Stomach smooth muscle (tissue), 2 donors: Measurements from ENCODE around the gene PRXL2B.

Source experiments
- H3K27ac ChIP-seq: one replicate; pipeline ENCODE4 v1.7.0; 2013; ENCODE audit warnings: mild to moderate bottlenecking, low read length, inconsistent platforms
- H3K27me3 ChIP-seq, 2 donors: one replicate each; pipeline ENCODE4 v1.7.0; 2013; ENCODE audit warnings: low read length in 2 of 2; ENCODE audit not compliant: insufficient read depth in 2 of 2, control insufficient read depth in 1 of 2
- H3K36me3 ChIP-seq, 2 donors: one replicate each; pipeline ENCODE4 v1.7.0; 2013; ENCODE audit warnings: low read length in 2 of 2; ENCODE audit not compliant: control insufficient read depth in 2 of 2, insufficient read depth in 2 of 2
- H3K4me1 ChIP-seq: one replicate; pipeline ENCODE4 v1.7.0; 2013; ENCODE audit warnings: low read length; ENCODE audit not compliant: control insufficient read depth, insufficient read depth
- H3K4me3 ChIP-seq, 2 donors: one replicate each; pipeline ENCODE4 v1.7.0; 2013; ENCODE audit warnings: low read length in 2 of 2
- H3K9ac ChIP-seq, 2 donors: one replicate each; pipeline ENCODE4 v1.7.0; 2013; ENCODE audit warnings: low read length in 2 of 2, mild to moderate bottlenecking in 1 of 2
- H3K9me3 ChIP-seq, 2 donors: one replicate each; pipeline ENCODE4 v1.7.0; 2013; ENCODE audit warnings: low read length in 2 of 2; ENCODE audit not compliant: control insufficient read depth in 2 of 2
- donor health status: healthy.
- donor health status: Pancreatic carcinoma.

Gene PRXL2B

GRCh38 chr1:2578758-2579118 is 7.8 kb upstream of the PRXL2B start:
- Histone ChIP-seq H3K9ac (no peak overlapping the region), H3K4me3 (no peak overlapping the region), H3K27me3 (peaks cover 12 to 19% of the 10 kb centered on the region in 2 donors), H3K4me1 (peaks cover 4% of the 10 kb centered on the region), H3K9me3 (no peaks in the 10 kb centered on the region), H3K27ac (no peak overlapping the region), H3K36me3 (no peaks in the 10 kb centered on the region)

GRCh38 chr1:2580691-2581090 is 5.9 kb upstream of the PRXL2B start:
- H3K4me1 ChIP-seq: peaks cover 21% of the 10 kb centered on the region
- no peak overlapping the region for H3K27ac ChIP-seq
- H3K4me3 ChIP-seq: no peak overlapping the region
- no peak overlapping the region for H3K9ac ChIP-seq
- no peaks in the 10 kb centered on the region for H3K9me3 ChIP-seq
- peaks cover 12 to 17% of the 10 kb centered on the region in 2 donors for H3K27me3 ChIP-seq
- H3K36me3 ChIP-seq: no peaks in the 10 kb centered on the region

DNA sequence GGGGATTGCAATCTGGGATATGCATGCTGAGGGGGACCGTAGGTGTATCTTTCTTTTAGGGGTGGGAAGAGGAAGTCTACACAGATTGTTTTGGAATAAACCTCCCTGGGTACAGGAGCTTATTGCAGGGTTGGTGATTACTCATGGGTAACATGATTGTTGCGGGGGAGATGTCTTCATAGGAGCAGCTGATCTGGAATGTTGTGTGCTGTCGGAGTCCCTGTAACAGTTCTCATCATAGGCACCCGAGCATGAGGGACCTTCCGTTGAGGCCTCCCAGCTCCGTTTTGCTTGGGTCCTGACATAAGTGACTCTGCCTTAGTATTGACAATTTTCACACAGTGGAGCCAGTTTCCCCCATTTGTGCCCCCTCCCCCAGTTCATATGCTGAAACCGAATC is 4.2 kb upstream of the PRXL2B start:
- Histone ChIP-seq H3K9me3 (no peaks in the 10 kb centered on the region), H3K27ac (no peak overlapping the region), H3K4me3 (no peak overlapping the region), H3K4me1 (peaks cover 27% of the 10 kb centered on the region), H3K27me3 (peaks cover 12 to 17% of the 10 kb centered on the region in 2 donors), H3K9ac (no peak overlapping the region), H3K36me3 (no peaks in the 10 kb centered on the region)

- Histone ChIP-seq H3K4me1 (peaks cover 30% of the 10 kb centered on the region), H3K27ac (no peak overlapping the region), H3K9ac (no peak overlapping the region)
Measured at GRCh38 chr1:2583331-2583791, 3.2 kb upstream of the PRXL2B start.

DNA sequence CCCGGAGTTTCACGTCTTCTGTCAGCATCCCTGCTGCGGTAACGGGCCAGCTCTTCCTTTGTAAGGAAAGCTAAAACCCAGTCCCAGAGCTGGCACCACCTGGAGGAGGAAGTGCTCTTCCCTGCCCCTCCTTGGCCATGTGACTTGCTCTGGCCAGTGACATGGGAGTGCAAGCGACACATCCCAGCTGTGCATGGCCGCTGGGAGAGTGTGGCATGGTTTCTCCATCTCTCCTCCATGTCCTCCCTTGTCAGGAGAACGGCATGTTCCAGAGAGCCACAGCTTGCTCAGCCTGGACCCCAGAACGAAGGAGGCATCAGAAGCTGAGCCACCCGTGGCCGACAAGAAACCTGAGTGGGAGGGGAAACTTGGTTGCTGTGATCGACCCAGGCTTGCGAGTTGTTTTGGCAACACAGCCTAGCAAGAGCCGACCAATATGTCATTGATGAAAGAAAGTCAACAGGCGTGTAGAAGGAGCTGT is 2.7 kb upstream of the PRXL2B start:
- peaks cover 7 to 9% of the 10 kb centered on the region in 2 donors for H3K27me3 ChIP-seq
- H3K4me1 ChIP-seq: peaks cover 30% of the 10 kb centered on the region
- no peak overlapping the region for H3K9ac ChIP-seq
- H3K36me3 ChIP-seq: no peaks in the 10 kb centered on the region
- no peak overlapping the region for H3K27ac ChIP-seq
- peak overlapping the region; percentile 8 to 10 for H3K4me3 ChIP-seq
- no peaks in the 10 kb centered on the region for H3K9me3 ChIP-seq

More at GRCh38 chr1:2583331-2583791, 3.2 kb upstream of the PRXL2B start:
- H3K4me3 ChIP-seq: no peak overlapping the region
- no peaks in the 10 kb centered on the region for H3K36me3 ChIP-seq
- no peaks in the 10 kb centered on the region for H3K9me3 ChIP-seq
- peaks cover 10 to 13% of the 10 kb centered on the region in 2 donors for H3K27me3 ChIP-seq

- no peaks in the 10 kb centered on the region for H3K9me3 ChIP-seq
- H3K36me3 ChIP-seq: no peaks in the 10 kb centered on the region
- peaks cover 3 to 4% of the 10 kb centered on the region in 2 donors for H3K27me3 ChIP-seq
- H3K4me3 ChIP-seq: peak overlapping the region; percentile 86
- peak overlapping the region; percentile 89 for H3K27ac ChIP-seq
- H3K9ac ChIP-seq: peak overlapping the region; percentile 13 to 89
- H3K4me1 ChIP-seq: peaks cover 30% of the 10 kb centered on the region
Measured at GRCh38 chr1:2584686-2585317, 1.8 kb upstream of the PRXL2B start.

DNA sequence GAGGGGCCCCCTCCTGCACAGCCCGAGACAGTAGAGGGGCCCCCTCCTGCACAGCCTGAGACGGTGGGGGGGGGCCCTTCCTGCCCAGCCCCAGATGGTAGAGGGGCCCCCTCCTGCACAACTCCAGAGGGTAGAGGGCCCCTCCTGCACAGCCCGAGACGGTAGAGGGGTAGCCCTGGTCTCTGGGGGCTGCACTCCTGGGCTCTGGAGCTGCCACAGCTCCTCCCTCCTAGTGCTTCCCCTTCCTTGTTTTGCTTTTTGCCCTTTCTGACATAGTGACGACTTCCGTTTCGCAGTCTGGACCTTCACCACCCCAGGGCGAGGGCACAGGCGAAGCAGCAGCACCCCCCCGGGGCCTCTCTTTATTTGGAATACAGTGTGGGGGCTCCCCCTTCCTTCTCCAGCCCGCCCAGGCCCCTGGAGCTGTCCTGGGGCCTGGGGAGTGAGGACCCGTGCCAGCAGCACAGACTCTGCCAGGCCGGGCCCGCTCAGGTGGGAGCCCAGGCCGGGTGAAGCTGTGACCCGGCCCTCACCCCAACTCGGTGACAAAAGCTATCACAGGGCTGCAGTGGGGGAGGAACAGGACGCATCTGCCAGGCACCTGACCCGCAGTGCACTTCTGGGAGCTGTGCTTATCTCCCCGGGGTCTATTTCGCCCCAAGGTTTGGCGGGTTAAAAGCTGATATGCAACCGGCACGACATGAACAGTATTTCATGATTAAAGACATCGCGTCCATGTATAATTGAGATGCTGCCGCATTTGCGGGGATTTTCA is 1.1 kb upstream of the PRXL2B start:
- Histone ChIP-seq H3K9ac (peak overlapping the region; percentile 89 to 90), H3K9me3 (no peaks in the 10 kb centered on the region), H3K4me3 (peak overlapping the region; percentile 86), H3K4me1 (peaks cover 30% of the 10 kb centered on the region), H3K36me3 (no peaks in the 10 kb centered on the region), H3K27ac (peak overlapping the region; percentile 89), H3K27me3 (peaks cover 3 to 4% of the 10 kb centered on the region in 2 donors)

DNA sequence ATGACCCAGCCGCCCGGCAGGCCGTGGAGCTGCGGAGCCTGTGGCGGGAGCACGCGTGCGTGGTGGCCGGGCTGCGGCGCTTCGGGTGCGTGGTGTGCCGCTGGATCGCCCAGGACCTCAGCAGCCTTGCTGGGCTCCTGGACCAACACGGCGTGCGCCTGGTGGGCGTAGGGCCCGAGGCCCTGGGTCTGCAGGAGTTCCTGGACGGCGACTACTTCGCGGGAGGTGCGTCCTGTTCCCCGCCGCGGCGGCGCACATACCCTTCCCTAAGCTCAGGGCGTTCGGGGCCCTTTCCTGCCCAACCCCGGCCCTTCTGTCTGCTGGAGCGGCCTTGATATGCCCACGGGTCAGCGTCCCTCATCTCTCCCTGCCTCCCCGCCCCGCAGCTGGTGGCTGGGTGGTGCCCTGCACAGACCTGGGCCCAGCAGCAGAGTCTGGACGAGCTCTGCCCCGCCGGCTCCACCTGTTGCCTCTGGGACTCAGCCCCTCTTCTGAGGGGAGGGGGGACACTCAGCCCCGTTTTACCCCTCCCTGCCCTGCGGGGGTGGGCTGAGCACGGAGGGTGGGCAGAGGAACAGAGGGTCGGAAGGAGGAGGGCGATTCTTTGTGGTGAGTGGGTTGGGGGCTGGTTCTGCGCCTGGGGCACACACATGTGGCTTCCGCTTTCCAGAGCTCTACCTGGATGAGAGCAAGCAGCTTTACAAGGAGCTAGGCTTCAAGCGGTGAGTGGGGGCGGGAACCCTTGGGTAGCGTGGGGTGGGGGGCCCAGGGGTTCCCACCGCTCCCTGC is 688 bp downstream of the PRXL2B start:
- no peaks in the 10 kb centered on the region for H3K9me3 ChIP-seq
- no peaks in the 10 kb centered on the region for H3K36me3 ChIP-seq
- H3K27me3 ChIP-seq: no peaks in the 10 kb centered on the region
- H3K4me3 ChIP-seq: peak overlapping the region; percentile 59 to 77
- H3K9ac ChIP-seq: peak overlapping the region; percentile 57 to 62
- H3K4me1 ChIP-seq: peaks cover 30% of the 10 kb centered on the region
- H3K27ac ChIP-seq: no peak overlapping the region

DNA sequence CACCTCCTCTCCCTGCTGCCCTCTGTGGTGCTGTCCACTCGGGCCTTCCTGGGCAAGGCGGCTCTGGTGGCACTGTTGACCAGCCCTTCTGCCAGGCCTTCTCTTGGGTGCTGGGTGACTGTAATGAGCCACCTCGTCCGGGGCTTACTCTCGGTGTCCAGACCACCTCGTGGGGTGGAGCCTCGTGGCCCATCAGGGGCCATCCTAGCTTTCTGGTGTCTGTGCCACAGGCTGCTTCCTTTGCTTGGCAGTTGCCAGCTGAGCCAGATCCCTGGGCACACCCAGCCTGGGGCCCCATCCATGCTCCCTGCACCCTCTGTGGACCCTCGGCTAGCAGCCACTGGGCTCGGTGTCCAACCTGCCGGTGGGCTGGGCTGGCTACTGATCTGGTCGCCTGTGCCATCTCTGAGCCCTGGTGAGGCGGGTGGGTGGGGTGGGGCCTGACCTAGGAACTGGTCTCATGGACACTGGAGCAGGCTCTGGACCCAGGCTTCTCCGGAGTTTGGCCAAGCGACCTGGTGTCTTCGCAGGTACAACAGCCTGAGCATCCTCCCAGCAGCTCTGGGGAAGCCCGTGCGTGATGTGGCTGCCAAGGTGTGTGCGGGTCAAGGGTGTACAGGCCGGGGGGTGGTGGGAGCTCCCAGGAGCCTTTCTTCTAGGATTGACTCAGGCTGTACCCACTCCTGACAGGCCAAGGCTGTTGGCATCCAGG is 1.4 kb downstream of the PRXL2B start:
- H3K4me3 ChIP-seq: peak overlapping the region in 1 of 2 donors; percentile 77
- peak overlapping the region in 1 of 2 donors; percentile 57 for H3K9ac ChIP-seq
- H3K27me3 ChIP-seq: peaks cover 3% of the 10 kb centered on the region in 2 donors
- H3K36me3 ChIP-seq: no peaks in the 10 kb centered on the region
- H3K27ac ChIP-seq: no peak overlapping the region
- no peaks in the 10 kb centered on the region for H3K9me3 ChIP-seq
- peaks cover 30% of the 10 kb centered on the region for H3K4me1 ChIP-seq
